NCI-H1092 treated with DMSO at 0.1 percent for 48 hours (cell line): ENCODE data around the gene TBCD.

Experiments used
- DNase-seq: peaks from one replicate; lab custom pipeline; 2025; lab: John Stamatoyannopoulos, UW

TBCD gene

GRCh38 chr17:82887255-82888164 is 135.6 kb downstream of the TBCD start:
- no peak for DNase-seq

- no peak for DNase-seq
Measured at GRCh38 chr17:82888583-82889495, 137.0 kb downstream of the TBCD start.

GRCh38 chr17:82889496-82890338 is 137.9 kb downstream of the TBCD start:
- DNase-seq = no peak

GRCh38 chr17:82890339-82890730 is 138.5 kb downstream of the TBCD start:
- DNase-seq = no peak

GRCh38 chr17:82890926-82891678 is 139.2 kb downstream of the TBCD start:
- DNase-seq = no peak

DNA sequence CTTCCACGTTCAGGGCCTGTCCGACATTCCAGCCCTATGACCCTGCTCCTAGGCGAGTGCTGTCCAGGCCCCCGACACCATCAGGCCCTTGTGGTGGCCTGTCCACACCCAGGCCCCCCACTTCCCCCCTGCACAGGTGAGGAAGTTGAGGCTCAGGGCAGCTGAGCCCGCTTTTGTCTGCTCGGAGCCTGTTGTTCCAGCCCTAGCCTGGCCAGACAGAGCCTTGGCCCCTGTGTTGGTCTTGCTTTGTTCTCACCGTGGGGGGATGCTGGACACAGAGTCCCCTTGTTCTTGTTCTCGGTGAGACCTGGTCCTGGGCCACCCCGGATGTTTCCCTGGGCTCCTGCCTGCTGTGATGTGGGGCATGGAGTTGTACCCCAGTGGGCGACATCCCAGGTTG is 140.0 kb downstream of the TBCD start:
- no peak for DNase-seq

GRCh38 chr17:82892899-82893565 is 141.2 kb downstream of the TBCD start:
- no peak for DNase-seq

- no peak for DNase-seq
Measured at GRCh38 chr17:82893779-82894178, 141.9 kb downstream of the TBCD start.

GRCh38 chr17:82894389-82894788 is 142.5 kb downstream of the TBCD start:
- no peak for DNase-seq

GRCh38 chr17:82895087-82895486 is 143.2 kb downstream of the TBCD start:
- DNase-seq = no peak

GRCh38 chr17:82896071-82897000 is 144.5 kb downstream of the TBCD start:
- DNase-seq = no peak

DNA sequence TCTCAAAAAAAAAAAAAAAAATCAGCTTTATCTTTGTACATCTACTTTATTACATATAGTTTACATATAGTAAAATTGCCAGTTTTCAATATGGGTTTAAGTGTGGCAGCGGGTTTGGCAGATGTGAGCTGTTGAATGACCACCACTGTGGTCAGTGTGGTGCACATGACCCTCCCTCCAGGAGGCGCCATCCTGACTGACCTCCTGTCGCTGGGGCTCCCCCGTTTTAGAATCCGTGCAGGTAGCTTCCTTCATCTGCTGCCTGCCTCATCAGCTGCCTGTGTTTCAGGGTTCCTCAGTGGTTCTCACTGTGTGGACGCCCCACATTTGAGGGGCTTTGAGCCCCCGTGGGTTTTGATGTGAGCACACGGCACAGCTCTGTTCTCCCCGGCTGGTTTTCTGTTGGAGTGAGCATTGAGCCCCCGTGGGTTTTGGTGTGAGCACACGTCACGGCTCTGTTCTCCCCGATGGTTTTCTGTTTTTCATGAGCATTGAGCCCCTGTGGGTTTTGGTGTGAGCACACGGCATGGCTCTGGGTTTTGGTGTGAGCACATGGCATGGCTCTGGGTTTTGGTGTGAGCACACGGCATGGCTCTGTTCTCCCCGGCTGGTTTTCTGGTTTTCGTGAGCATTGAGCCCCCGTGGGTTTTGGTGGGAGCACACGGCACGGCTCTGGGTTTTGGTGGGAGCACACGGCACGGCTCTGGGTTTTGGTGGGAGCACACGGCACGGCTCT is 145.8 kb downstream of the TBCD start:
- no peak for DNase-seq

DNA sequence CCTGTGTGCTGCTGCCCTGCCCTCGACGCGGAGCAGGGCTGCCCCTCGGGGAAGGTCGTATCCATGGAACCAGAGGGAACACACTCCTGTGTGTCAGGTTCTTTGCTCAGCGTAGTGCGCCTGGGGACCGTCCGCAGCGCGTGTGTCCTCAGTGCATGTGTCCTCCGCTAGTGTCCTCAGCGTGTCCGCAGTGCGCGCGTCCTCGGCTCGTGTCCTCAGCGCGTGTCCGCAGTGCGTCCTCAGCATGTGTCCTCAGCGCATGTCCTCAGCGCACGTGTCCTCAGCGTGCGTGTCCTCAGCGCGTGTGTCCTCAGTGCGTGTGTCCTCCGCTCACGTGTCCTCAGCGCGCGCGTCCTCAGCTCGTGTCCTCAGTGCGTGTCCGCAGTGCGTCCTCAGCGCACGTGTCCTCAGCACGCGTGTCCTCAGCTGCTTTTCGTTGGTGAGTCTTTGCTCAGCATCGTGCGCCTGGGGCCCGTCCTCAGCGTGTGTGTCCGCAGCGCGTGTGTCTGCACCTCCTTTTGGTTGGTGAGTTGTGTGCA is 147.2 kb downstream of the TBCD start:
- no peak for DNase-seq

GRCh38 chr17:82899941-82900340 is 148.1 kb downstream of the TBCD start:
- no peak for DNase-seq

- no peak for DNase-seq
Measured at GRCh38 chr17:82900741-82901140, 148.9 kb downstream of the TBCD start.

GRCh38 chr17:82901356-82901755 is 149.5 kb downstream of the TBCD start:
- no peak for DNase-seq

DNA sequence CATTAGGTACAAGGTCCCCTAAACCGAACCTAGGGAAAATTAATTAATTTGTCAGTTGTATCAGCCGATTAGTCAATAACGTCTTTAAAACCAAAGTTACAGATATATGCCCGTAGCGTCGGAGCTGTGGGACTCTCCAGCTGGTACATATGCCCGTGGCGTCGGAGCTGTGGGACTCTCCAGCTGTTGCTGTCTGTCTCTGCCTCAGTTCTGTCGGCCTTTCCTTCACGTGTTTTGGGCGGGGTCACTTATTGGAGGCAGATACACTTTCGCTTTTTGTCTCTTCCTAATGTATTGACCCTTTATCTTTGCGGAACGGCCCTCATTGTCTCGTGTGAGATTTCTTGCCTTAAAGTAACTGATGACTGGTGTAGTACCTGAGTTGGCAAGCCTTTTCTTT is 150.0 kb downstream of the TBCD start:
- no peak for DNase-seq
